Fibroblast of lung (primary cell): ENCODE results near the gene DAD1. TPM values are rescaled to one million over a fixed set of nuclear protein-coding genes. Genes with fewer than 3 reads are reported as not detected.

Experiments
- DNase-seq, 2 donors: peaks; one replicate each; pipeline versions ENCODE4 v3.0.0 to v3.0.0-alpha.2; 2010; ENCODE audit warnings: low read depth in 2 of 2
- H2AFZ ChIP-seq: 2 replicates; pipeline ENCODE4 v1.5.1; 2012; ENCODE audit warnings: low read length, control low read depth, inconsistent platforms
- H3K27ac ChIP-seq: 2 replicates; pipeline ENCODE4 v1.5.1; 2011; ENCODE audit warnings: low read length, control low read depth; ENCODE audit not compliant: insufficient read depth
- H3K27me3 ChIP-seq: 2 replicates; pipeline ENCODE4 v1.5.1; 2011; ENCODE audit warnings: mild to moderate bottlenecking, low read length; ENCODE audit not compliant: control insufficient read depth, insufficient read depth
- H3K36me3 ChIP-seq: 2 replicates; pipeline ENCODE4 v1.5.1; 2011; ENCODE audit warnings: low read length; ENCODE audit not compliant: control insufficient read depth, insufficient read depth
- H3K4me1 ChIP-seq: 2 replicates; pipeline ENCODE4 v1.5.1; 2011; ENCODE audit warnings: low read length; ENCODE audit not compliant: control insufficient read depth, insufficient read depth; ENCODE audit errors: extremely low read depth
- H3K4me2 ChIP-seq: 2 replicates; pipeline ENCODE4 v1.5.1; 2011; ENCODE audit warnings: low read length, control low read depth; ENCODE audit not compliant: insufficient read depth; ENCODE audit errors: extremely low read depth
- H3K4me3 ChIP-seq, 4 experiments: fragments of 200-600 bp in 1 of 4; sonication (generic) in 1 of 4; replicated peaks in 1 of 4; 2 replicates each; pipeline ENCODE4 v1.5.1; 2011 to 2016; ENCODE audit warnings: low read length in 4 of 4, low read depth in 3 of 4, mild to moderate bottlenecking in 3 of 4, control low read depth in 2 of 4, inconsistent platforms in 1 of 4, mixed read lengths in 1 of 4; ENCODE audit not compliant: insufficient read depth in 1 of 4; ENCODE audit errors: control extremely low read depth in 1 of 4
- H3K79me2 ChIP-seq: 2 replicates; pipeline ENCODE4 v1.5.1; 2012; ENCODE audit warnings: mild to moderate bottlenecking, low read length, inconsistent platforms; ENCODE audit not compliant: control insufficient read depth, insufficient read depth
- H3K9ac ChIP-seq: 2 replicates; pipeline ENCODE4 v1.5.1; 2011; ENCODE audit warnings: mild to moderate bottlenecking, low read length, control low read depth; ENCODE audit not compliant: insufficient read depth
- H3K9me3 ChIP-seq: 2 replicates; pipeline ENCODE4 v1.5.1; 2012; ENCODE audit warnings: low read depth, low read length; ENCODE audit not compliant: control insufficient read depth, insufficient read depth
- H4K20me1 ChIP-seq: 2 replicates; pipeline ENCODE4 v1.5.1; 2011; ENCODE audit warnings: low read length; ENCODE audit not compliant: control insufficient read depth, insufficient read depth; ENCODE audit errors: extremely low read depth
- EZH2 ChIP-seq: IDR thresholded peaks from 2 replicates; pipeline ENCODE4 v1.5.1; 2012; ENCODE audit warnings: low read length, control low read depth, mild to moderate bottlenecking; ENCODE audit errors: missing control alignments
- polyA plus RNA-seq, 2 donors: library from polyadenylated mRNA; depleted of rRNA in 1 of 2; stranded (reverse) in 1 of 2; unstranded in 1 of 2; fragments of >200 nt; gene quantifications; 2 replicates each; pipeline ENCODE4 v1.2.1, GENCODE V29; 2011 to 2012; ENCODE audit warnings: missing spikeins in 1 of 2
- total RNA-seq: library from RNA; depleted of rRNA; stranded (reverse); fragments of >200 nt; gene quantifications from 2 replicates; pipeline ENCODE4 v1.2.1, GENCODE V29; 2014
- TF ChIP-seq, protein P1 (sequence below), 2 donors: IDR thresholded peaks in 1 of 2; conservative IDR thresholded peaks in 1 of 2; 1 replicate in 1 of 2; 2 replicates in 1 of 2; pipeline ENCODE4 v1.5.1; 2011 to 2012; ENCODE audit warnings: low read length in 2 of 2, control low read depth in 1 of 2, inconsistent platforms in 1 of 2, low read depth in 1 of 2, mild to moderate bottlenecking in 1 of 2

DAD1 gene
- total and polyA plus RNA-seq, 2 donors (not counting 1 experiment from before 2014, with no cell fraction given), result 249 to 623 TPM

DNA sequence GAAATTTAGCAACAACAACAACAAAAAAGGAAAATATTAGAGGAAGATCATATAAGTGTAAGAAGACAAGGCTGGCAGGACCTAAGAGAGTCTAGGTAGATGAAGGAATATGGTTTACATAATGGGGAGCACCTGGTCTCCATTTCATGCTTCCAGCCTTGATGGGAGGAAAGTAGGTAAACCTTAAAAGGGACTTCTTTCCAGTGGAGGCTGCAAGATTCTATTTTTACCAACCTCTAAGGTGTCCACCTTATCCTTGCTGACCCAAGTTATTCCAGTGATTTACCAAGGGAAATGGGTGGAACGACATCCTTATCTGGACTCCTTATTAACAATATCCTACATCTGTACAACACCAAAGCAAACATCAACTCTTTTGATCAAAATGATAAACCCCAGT is 30.0 kb downstream of the DAD1 start:
- TF ChIP-seq EZH2, result no peak
- TF ChIP-seq, protein P1, sequence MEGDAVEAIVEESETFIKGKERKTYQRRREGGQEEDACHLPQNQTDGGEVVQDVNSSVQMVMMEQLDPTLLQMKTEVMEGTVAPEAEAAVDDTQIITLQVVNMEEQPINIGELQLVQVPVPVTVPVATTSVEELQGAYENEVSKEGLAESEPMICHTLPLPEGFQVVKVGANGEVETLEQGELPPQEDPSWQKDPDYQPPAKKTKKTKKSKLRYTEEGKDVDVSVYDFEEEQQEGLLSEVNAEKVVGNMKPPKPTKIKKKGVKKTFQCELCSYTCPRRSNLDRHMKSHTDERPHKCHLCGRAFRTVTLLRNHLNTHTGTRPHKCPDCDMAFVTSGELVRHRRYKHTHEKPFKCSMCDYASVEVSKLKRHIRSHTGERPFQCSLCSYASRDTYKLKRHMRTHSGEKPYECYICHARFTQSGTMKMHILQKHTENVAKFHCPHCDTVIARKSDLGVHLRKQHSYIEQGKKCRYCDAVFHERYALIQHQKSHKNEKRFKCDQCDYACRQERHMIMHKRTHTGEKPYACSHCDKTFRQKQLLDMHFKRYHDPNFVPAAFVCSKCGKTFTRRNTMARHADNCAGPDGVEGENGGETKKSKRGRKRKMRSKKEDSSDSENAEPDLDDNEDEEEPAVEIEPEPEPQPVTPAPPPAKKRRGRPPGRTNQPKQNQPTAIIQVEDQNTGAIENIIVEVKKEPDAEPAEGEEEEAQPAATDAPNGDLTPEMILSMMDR (conservative IDR thresholded peaks at IDR 0.05 in 1 of 2, IDR thresholded peaks at IDR 0.05 in 1 of 2; ENCODE audit: low read depth in 1 of 2, low read length in 2 of 2), result no peak
- Histone ChIP-seq H3K9ac (no peak overlapping the region), H3K79me2 (no peaks in the 10 kb centered on the region), H3K36me3 (peaks cover 2% of the 10 kb centered on the region), H3K4me2 (no peak overlapping the region), H3K27ac (no peak overlapping the region), H3K4me1 (peaks cover 6% of the 10 kb centered on the region), H3K4me3 (no peak overlapping the region), H2AFZ (no peak overlapping the region), H3K27me3 (no peaks in the 10 kb centered on the region), H3K9me3 (no peaks in the 10 kb centered on the region), H4K20me1 (no peaks in the 10 kb centered on the region)
- no peak for DNase-seq

DNA sequence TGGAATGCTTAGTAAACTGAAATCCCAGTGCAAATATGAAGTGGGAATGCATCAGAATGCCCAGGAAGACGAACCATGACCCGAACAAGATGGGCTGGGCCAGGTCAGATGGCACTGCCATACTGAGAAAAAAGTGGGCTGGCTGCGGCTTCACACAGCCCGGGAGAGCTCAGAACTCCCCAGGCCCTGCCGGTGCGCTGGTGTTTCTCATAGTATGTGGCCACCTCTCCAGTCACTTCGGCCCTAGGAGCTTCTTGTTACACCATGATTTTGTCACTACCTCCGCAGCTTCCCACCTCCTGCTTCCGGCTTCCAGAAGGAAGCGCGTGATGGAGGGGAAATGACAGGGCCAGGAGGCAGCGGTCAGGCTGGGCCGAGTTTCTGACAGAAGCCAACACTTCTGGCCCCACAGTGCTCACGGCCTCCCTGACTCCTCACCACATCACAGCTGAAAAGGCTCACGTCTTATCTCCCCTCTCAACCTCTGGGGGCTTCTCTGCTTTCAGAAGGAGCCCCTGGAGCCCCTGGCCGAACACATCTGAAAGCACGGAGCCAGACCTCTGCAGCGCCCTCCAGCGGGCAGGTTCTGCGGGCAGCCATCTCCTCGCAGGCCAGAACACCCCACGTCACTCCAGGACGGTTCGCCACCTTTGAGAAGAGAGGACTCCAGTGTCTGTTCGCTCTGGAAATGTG is 30.7 kb downstream of the DAD1 start:
- Histone ChIP-seq H3K4me3 (no peak overlapping the region), H3K4me2 (no peak overlapping the region), H2AFZ (no peak overlapping the region), H3K27ac (no peak overlapping the region), H3K4me1 (peaks cover 6% of the 10 kb centered on the region), H3K27me3 (no peaks in the 10 kb centered on the region), H3K9ac (no peak overlapping the region), H3K79me2 (no peaks in the 10 kb centered on the region), H4K20me1 (no peaks in the 10 kb centered on the region), H3K36me3 (no peaks in the 10 kb centered on the region), H3K9me3 (no peaks in the 10 kb centered on the region)
- DNase-seq, result no peak
- no peak for TF ChIP-seq EZH2
- TF ChIP-seq, protein P1 (conservative IDR thresholded peaks at IDR 0.05 in 1 of 2, IDR thresholded peaks at IDR 0.05 in 1 of 2; ENCODE audit: low read depth in 1 of 2, low read length in 2 of 2), result peak; percentile 24 to 25

DNA sequence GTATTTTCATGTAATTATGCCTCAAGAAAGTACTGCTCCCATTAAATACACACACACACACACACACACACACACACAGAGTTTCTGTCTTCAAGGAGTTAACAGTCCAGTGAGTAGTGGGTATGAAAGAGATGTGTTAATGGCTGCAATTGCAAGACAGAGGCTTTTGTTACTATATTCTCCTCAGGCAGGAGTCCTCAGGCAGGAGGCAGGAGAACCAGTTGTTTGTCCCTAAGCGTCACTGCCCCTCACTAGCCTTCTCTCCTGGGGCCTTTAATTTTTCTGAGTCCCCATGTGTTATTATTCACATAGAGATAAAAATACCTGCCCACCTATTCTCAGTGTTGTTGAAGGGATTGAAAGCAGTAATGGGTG is 31.2 kb downstream of the DAD1 start:
- Histone ChIP-seq H3K9me3 (no peaks in the 10 kb centered on the region), H3K4me3 (no peak overlapping the region), H3K4me2 (no peak overlapping the region), H2AFZ (no peak overlapping the region), H3K79me2 (no peaks in the 10 kb centered on the region), H3K27ac (no peak overlapping the region), H3K4me1 (peaks cover 6% of the 10 kb centered on the region), H3K9ac (no peak overlapping the region), H3K27me3 (no peaks in the 10 kb centered on the region), H3K36me3 (no peaks in the 10 kb centered on the region), H4K20me1 (no peaks in the 10 kb centered on the region)
- DNase-seq, result no peak
- TF ChIP-seq, protein P1 (conservative IDR thresholded peaks at IDR 0.05 in 1 of 2, IDR thresholded peaks at IDR 0.05 in 1 of 2; ENCODE audit: low read depth in 1 of 2, low read length in 2 of 2), result no peak
- no peak for TF ChIP-seq EZH2
